GM10847 (cell line): Measurements from ENCODE around the gene TBC1D30.

Experiments
- POLR2A ChIP-seq: IDR thresholded peaks from 2 replicates; pipeline ENCODE4 v1.6.1; 2011; ENCODE audit not compliant: insufficient read length; ENCODE audit errors: extremely low read depth

The TBC1D30 gene

DNA sequence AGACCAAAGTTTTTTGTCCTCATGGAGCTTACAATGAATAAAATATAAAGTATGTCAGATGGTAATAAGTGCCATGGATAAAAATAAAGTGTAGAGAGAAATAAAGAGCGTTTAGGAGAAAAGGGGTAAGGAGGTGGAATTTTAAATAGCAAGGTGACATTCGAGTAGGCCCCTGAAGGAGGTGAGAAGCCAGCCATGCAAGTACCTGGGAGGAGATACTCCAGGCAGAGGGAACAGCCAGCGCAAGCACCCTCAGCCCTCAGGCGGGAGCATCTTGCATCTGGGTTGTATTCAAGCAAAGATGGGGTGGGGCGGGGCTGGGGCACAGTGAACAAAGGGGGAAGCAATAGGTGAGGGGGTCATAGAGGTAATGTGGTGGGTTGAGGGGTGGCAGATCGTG is 4.3 kb downstream of the TBC1D30 start:
- TF ChIP-seq POLR2A: no peak

DNA sequence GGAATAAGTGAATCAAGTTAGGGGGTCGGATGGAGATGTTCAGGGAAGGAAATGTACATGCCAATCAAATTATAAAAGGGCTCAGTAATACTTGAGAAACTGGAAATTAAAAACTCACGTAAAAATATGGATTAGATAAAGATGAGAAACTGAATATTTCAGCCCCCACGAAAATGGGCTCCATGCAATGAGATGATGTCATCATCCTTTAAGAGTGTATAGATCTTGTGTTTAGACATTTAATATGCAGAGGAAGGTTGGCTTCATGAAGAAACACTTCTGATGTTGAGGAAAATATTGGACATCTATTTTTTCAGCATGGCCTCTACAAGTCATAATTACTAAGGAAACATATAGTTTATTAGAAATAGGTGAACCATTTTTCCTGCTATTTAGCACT is 9.5 kb downstream of the TBC1D30 start:
- no peak for TF ChIP-seq POLR2A

GRCh38 chr12:64835901-64836300 is 11.5 kb downstream of the TBC1D30 start:
- no peak for TF ChIP-seq POLR2A

DNA sequence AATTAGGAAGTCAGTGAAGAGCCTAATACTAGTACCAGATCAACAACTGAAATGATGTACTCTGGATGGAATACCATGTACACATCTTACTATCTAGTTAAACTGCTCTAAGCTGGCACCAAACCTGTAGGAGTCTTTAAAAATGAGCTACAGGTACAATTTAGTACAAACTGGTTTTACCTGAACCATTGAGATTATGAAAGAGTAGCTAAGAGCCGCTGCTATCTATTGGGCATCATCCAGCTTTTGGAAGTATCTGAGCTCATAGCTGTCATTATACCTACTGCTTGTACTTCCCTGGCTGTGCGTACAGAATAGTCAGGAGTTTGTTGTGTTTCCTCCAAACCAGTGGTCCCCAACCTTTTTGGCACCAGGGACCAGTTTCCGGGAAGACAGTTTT is 12.4 kb downstream of the TBC1D30 start:
- no peak for TF ChIP-seq POLR2A

DNA sequence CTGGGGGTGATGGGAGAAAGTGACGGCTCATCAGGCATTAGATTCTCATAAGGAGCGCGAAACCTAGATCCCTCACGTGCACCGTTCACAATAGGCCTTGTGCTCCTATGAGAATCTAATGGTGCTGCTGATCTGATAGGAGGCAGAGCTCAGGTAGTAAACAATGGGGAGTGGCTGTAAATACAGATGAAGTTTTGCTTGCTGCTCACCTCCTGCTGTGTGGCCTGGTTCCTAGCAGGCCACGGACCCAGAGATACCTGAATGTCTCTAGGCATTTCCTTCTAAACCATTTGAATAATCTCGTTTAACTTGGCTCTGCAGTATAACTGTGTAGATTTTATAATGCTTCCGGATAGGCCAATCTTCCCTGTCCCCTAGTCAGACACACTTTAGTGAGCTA is 13.0 kb downstream of the TBC1D30 start:
- no peak for TF ChIP-seq POLR2A

DNA sequence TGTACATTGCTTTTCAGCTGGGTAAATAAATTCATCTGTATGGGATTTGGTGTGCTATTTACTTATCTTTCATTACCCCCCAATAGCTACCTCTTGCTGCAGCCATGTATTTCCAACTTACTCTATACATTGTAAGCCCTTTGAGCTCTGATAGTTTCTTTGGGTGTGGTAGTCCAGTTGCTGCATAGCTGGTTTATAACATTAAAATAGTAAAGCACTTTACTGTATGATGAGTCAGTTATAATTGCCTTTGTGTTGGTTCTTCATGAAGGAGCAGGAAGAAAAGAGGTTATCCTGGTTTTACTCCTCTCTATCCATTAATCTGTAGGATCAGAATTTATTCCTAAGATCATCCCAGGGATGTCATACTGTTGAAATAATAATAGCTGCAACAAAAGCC is 15.7 kb downstream of the TBC1D30 start:
- no peak for TF ChIP-seq POLR2A

DNA sequence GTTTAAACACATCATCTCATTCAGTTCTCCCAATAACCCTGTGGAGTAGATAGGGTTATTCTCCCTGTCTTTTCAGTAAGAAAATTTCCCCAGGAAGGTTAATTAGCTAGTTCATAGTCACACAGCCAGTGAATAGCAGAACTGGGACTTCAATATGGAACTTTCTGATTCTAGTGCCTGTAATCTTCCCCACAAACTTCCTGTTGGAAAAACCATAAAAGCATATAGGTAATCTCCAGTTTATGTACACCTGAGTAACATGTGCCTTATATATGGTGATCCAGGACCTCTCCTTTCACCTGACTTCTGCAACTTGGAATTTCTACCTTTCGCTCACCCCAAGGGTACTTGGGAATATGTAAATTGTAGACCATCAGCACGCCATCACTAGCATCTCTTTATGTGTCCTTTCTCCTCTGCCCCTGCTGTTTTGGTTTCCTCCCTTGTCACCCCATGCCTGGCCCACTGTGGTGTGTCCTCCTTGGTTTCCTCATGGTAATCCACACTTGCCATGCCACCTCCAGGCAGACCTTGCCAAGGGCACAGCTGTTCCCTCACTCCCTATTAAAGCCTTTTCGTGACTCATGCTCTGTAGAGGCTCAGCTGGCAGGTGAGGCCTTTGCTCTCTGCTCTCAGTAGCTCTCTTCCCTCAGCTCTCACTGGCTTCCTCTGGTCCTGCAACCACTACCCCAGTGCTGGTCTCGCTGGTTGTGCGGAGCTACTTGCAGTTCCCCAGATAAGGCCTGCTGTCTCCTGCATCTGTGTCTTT is 16.7 kb downstream of the TBC1D30 start:
- no peak for TF ChIP-seq POLR2A

- TF ChIP-seq POLR2A: no peak
Observed at GRCh38 chr12:64858882-64859605, 34.6 kb downstream of the TBC1D30 start.

- TF ChIP-seq POLR2A: no peak
Observed at GRCh38 chr12:64860446-64860998, 36.1 kb downstream of the TBC1D30 start.

- TF ChIP-seq POLR2A: no peak
Observed at GRCh38 chr12:64864319-64864718, 39.9 kb downstream of the TBC1D30 start.

- TF ChIP-seq POLR2A: no peak
Observed at GRCh38 chr12:64875186-64875585, 50.7 kb downstream of the TBC1D30 start.

DNA sequence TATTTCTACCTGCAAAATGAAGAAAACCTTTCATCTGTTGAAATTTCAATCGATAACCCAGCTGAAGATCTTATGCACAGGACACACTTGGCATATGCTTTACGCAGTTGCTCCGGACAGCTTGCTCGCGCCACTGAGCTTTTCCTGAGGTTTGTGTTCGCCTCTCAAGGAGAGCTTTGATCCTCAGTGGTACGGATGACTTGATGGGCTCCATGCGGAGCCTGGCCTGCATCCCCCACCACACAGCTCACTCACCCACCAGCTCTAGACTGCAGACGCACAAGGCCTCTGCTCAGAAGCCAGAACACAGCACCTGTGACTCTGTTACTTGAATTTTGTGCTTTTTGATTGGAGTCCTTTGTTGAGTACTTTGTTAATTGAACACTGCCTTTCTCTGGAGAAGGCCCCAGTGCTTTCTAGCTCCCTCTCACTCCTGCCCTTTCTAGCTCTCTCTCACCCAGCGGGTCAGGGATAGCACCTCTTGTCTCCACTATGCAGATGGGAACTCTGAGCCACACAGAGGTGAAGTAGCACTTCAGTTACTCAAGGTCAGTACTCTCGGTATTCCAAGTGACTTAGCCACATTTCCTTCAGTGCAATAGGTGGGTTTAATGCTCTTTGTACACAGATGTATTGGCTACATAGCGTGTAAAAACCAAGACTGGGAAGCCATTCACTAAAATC is 52.1 kb downstream of the TBC1D30 start:
- TF ChIP-seq POLR2A: no peak

GRCh38 chr12:64877363-64878004 is 53.0 kb downstream of the TBC1D30 start:
- no peak for TF ChIP-seq POLR2A

DNA sequence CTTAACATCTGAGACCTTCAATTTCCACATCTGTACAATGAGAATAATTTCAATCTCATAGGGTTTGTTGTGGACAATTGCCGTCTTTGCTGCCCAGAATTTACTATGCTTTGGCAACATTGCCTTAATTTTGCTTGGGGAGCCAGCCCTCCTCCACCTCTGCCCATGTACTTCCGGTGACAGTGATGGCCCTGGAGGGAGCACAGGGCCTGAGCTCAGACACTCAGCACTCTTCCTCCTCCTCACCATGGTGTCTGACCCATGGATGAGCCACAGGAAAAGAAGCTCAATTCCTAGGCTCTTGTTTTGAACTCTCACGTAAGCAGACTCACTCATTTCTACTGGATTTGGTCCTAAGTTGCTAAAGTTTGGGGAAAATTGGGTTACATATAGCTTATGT is 58.2 kb downstream of the TBC1D30 start:
- TF ChIP-seq POLR2A: no peak

DNA sequence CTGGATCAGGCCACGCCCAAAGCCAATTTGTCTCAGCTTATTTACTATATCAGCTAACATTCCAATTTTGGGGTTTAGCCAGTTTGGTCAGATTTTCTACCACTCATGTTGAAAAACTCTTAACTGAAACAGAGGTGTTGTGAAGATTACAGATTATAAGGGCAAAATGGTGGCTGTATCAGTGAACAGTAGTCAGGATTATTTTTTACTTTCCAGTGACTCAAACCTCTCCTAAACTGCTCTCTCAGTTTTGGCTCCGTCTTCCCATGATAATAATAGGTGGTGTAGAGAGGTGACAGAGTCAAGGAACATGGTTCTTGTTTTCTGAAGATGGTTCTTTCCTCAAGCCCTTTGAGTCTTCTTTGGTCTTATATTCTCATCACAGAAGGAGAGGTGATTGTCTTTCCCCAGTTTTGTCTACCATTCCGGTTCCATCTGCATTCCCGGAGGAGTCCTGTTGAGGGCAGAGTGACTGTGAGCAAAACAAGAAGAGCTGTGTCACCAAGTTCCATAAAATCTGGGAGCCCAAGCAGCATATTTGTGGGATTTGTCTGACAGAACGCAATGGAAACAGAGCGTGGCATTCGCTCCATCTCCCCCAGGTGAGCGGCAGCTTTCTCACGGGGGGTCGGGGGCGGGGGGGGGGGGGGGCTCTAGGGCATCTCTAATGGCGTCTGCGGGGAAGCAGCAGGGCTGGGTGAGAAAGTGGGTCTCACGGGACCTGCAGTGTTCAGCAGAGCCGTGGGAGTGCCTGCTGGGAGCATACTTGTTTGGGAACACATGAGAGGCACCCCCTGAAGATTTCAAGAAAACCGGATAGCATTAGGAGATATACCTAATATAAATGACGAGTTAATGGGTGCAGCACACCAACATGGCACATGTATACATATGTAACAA is 59.1 kb downstream of the TBC1D30 start:
- TF ChIP-seq POLR2A: no peak

- TF ChIP-seq POLR2A: no peak
Observed at GRCh38 chr12:64884164-64884542, 59.7 kb downstream of the TBC1D30 start.
